Measurements from ENCODE around the gene ABHD18. TPM values are rescaled to one million over a fixed set of nuclear protein-coding genes. Genes with fewer than 3 reads are reported as not detected.
"Not testable (repeated sequence)": the region's sequence is repeated elsewhere in the genome, so short reads cannot be mapped to it uniquely, and the experiment has no call there.

The ABHD18 gene
- total RNA-seq, 2 experiments from 2014 or later: 21.0 to 23.7 TPM

GRCh38 chr4:128006592-128006991, 41.4 kb downstream of the ABHD18 start:
- CTCF ChIA-PET: no interaction called here
- no peaks in the 10 kb centered on the region for H3K9me3 Mint-ChIP-seq (ENCODE audit: low read depth)
- DNase-seq (no peak), ATAC-seq (no peak)
- peaks cover 6% of the 10 kb centered on the region for H3K4me1 Mint-ChIP-seq
- H3K36me3 Mint-ChIP-seq: peaks cover 20% of the 10 kb centered on the region
- no peak overlapping the region for H3K4me3 Mint-ChIP-seq
- no peak overlapping the region for H3K27ac Mint-ChIP-seq
- no peaks in the 10 kb centered on the region for H3K27me3 Mint-ChIP-seq

- Mint-ChIP-seq H3K4me1 (no peaks in the 10 kb centered on the region), H3K27me3 (no peaks in the 10 kb centered on the region), H3K27ac (no peak overlapping the region), H3K36me3 (peaks cover 23% of the 10 kb centered on the region), H3K4me3 (no peak overlapping the region), H3K9me3 (ENCODE audit: low read depth) (no peaks in the 10 kb centered on the region)
- ATAC-seq: no peak
- no peak for DNase-seq
- CTCF ChIA-PET: no interaction called here
These were observed 44.2 kb downstream of the ABHD18 start for GRCh38 chr4:128009428-128009827.

- CTCF ChIA-PET: no interaction called here
- ATAC-seq: no peak
- Mint-ChIP-seq H3K9me3 (ENCODE audit: low read depth) (no peaks in the 10 kb centered on the region), H3K27me3 (no peaks in the 10 kb centered on the region), H3K36me3 (peaks cover 33% of the 10 kb centered on the region), H3K27ac (no peak overlapping the region), H3K4me3 (no peak overlapping the region), H3K4me1 (no peaks in the 10 kb centered on the region)
- DNase-seq: no peak
These were observed 60.1 kb downstream of the ABHD18 start for GRCh38 chr4:128025319-128025718.

- no peak for ATAC-seq
- no peak overlapping the region for H3K27ac Mint-ChIP-seq
- H3K27me3 Mint-ChIP-seq: no peaks in the 10 kb centered on the region
- DNase-seq: no peak
- no peak overlapping the region for H3K4me3 Mint-ChIP-seq
- H3K36me3 Mint-ChIP-seq: peaks cover 22% of the 10 kb centered on the region
- no peaks in the 10 kb centered on the region for H3K9me3 Mint-ChIP-seq (ENCODE audit: low read depth)
- H3K4me1 Mint-ChIP-seq: no peaks in the 10 kb centered on the region
- CTCF ChIA-PET: no interaction called here
These were observed 64.7 kb downstream of the ABHD18 start for GRCh38 chr4:128029907-128030306.

GRCh38 chr4:128031756-128032384, 66.7 kb downstream of the ABHD18 start:
- Mint-ChIP-seq H3K4me1 (no peaks in the 10 kb centered on the region), H3K27me3 (no peaks in the 10 kb centered on the region), H3K9me3 (ENCODE audit: low read depth) (no peaks in the 10 kb centered on the region), H3K4me3 (no peak overlapping the region), H3K36me3 (peaks cover 21% of the 10 kb centered on the region), H3K27ac (no peak overlapping the region)
- ATAC-seq (no peak), DNase-seq (no peak)
- CTCF ChIA-PET: no interaction called here

- Mint-ChIP-seq H3K27me3 (no peaks in the 10 kb centered on the region), H3K36me3 (peaks cover 4% of the 10 kb centered on the region), H3K9me3 (ENCODE audit: low read depth) (no peaks in the 10 kb centered on the region), H3K27ac (no peak overlapping the region), H3K4me1 (no peaks in the 10 kb centered on the region), H3K4me3 (no peak overlapping the region)
- CTCF ChIA-PET: no interaction called here
- DNase-seq (no peak), ATAC-seq (no peak)
These were observed 74.4 kb downstream of the ABHD18 start for GRCh38 chr4:128039568-128039967.

- H3K9me3 Mint-ChIP-seq (ENCODE audit: low read depth); H3K27me3 Mint-ChIP-seq; ATAC-seq; DNase-seq; H3K36me3 Mint-ChIP-seq; H3K4me3 Mint-ChIP-seq; H3K27ac Mint-ChIP-seq; H3K4me1 Mint-ChIP-seq: not testable (repeated sequence)
- CTCF ChIA-PET: interaction anchor here (1.1 kb wide), 1 partner anchor 9 kb away, joined by 3 read pairs; no protein-coding TSS in a partner anchor
These were observed 81.8 kb downstream of the ABHD18 start for GRCh38 chr4:128047019-128047418.

GRCh38 chr4:128047514-128047913, 82.3 kb downstream of the ABHD18 start:
- ATAC-seq; H3K9me3 Mint-ChIP-seq (ENCODE audit: low read depth); H3K27ac Mint-ChIP-seq; H3K27me3 Mint-ChIP-seq; CTCF ChIA-PET; DNase-seq; H3K36me3 Mint-ChIP-seq; H3K4me1 Mint-ChIP-seq; H3K4me3 Mint-ChIP-seq: not testable (repeated sequence)

- not testable (repeated sequence) for H3K27ac Mint-ChIP-seq; H3K36me3 Mint-ChIP-seq; H3K4me3 Mint-ChIP-seq; ATAC-seq; H3K4me1 Mint-ChIP-seq; DNase-seq; H3K27me3 Mint-ChIP-seq; H3K9me3 Mint-ChIP-seq (ENCODE audit: low read depth)
- CTCF ChIA-PET: interaction anchor here (0.7 to 1.4 kb wide), 4 partner anchors 9 to 235 kb away, joined by 3 to 8 read pairs (median 3); partner anchors contain the start of genes ABHD18, LARP1B and MFSD8
These were observed 86.0 kb downstream of the ABHD18 start for GRCh38 chr4:128051229-128051628.

GRCh38 chr4:128054907-128055306, 89.7 kb downstream of the ABHD18 start:
- H3K27me3 Mint-ChIP-seq; H3K4me1 Mint-ChIP-seq; ATAC-seq; H3K9me3 Mint-ChIP-seq (ENCODE audit: low read depth); CTCF ChIA-PET; H3K27ac Mint-ChIP-seq; H3K4me3 Mint-ChIP-seq; DNase-seq; H3K36me3 Mint-ChIP-seq: not testable (repeated sequence)

- DNase-seq; H3K4me3 Mint-ChIP-seq; H3K27ac Mint-ChIP-seq; ATAC-seq; H3K9me3 Mint-ChIP-seq (ENCODE audit: low read depth); H3K4me1 Mint-ChIP-seq; H3K27me3 Mint-ChIP-seq; H3K36me3 Mint-ChIP-seq: not testable (repeated sequence)
- CTCF ChIA-PET: interaction anchor here (1.0 kb wide), 1 partner anchor 58 kb away, joined by 3 read pairs; no protein-coding TSS in a partner anchor
These were observed 90.4 kb downstream of the ABHD18 start for GRCh38 chr4:128055441-128056206.

- no peaks in the 10 kb centered on the region for H3K36me3 Mint-ChIP-seq
- no peak for DNase-seq
- peaks cover 8% of the 10 kb centered on the region for H3K4me1 Mint-ChIP-seq
These were observed 91.2 kb downstream of the ABHD18 start for GRCh38 chr4:128056396-128056795.

GRCh38 chr4:128060121-128060698, 95.0 kb downstream of the ABHD18 start:
- CTCF ChIA-PET: interaction anchor here (0.8 to 1.9 kb wide), 7 partner anchors 8 to 353 kb away, joined by 3 to 8 read pairs (median 4); partner anchors contain the start of genes ABHD18 and MFSD8
- H3K36me3 Mint-ChIP-seq: no peaks in the 10 kb centered on the region
- ATAC-seq (no peak), DNase-seq (no peak)
- no peaks in the 10 kb centered on the region for H3K9me3 Mint-ChIP-seq (ENCODE audit: low read depth)
- peaks cover 3% of the 10 kb centered on the region for H3K27me3 Mint-ChIP-seq
- peak overlapping the region; percentile 77 for H3K4me3 Mint-ChIP-seq
- H3K27ac Mint-ChIP-seq: peak overlapping the region; percentile 85
- peaks cover 15% of the 10 kb centered on the region for H3K4me1 Mint-ChIP-seq

More at GRCh38 chr4:128056396-128056795, 91.2 kb downstream of the ABHD18 start:
- CTCF ChIA-PET: interaction anchor here (1.0 kb wide), 1 partner anchor 59 kb away, joined by 3 read pairs; no protein-coding TSS in a partner anchor
- Mint-ChIP-seq H3K9me3 (ENCODE audit: low read depth) (no peaks in the 10 kb centered on the region), H3K4me3 (no peak overlapping the region), H3K27ac (no peak overlapping the region), H3K27me3 (peaks cover 7% of the 10 kb centered on the region)
- no peak for ATAC-seq

Data from activated CD8-positive, alpha-beta memory T cell treated with anti-CD3 and anti-CD28 coated beads, Interleukin-2, amount 10 ng/mL, durations not matched to agents 7 days and 5 days (primary cell).